Sigmoid colon (tissue), 4 donors: ENCODE measurements around the gene ANKH.

Experiments
- EP300 ChIP-seq, 4 donors: sonication (generic); formaldehyde crosslinking; IDR thresholded peaks; one replicate each; pipeline ENCODE4 v1.6.1; 2017; ENCODE audit warnings: antibody characterized with exemption in 4 of 4
- POLR2A ChIP-seq, 2 donors: fragments of 450-650 bp; IDR thresholded peaks; one replicate each; pipeline ENCODE4 v1.6.1; 2016; ENCODE audit warnings: antibody characterized with exemption in 2 of 2, mild to moderate bottlenecking in 2 of 2, moderate library complexity in 2 of 2
- POLR2AphosphoS5 ChIP-seq, 4 donors: sonication (generic); formaldehyde crosslinking; IDR thresholded peaks; one replicate each; pipeline ENCODE4 v1.6.1; 2017; ENCODE audit warnings: antibody characterized with exemption in 4 of 4
- TF ChIP-seq, protein P1 (sequence below), 4 experiments: fragments of 450-650 bp in 3 of 4; fragments of 200-600 bp in 1 of 4; IDR thresholded peaks; one replicate each; pipeline ENCODE4 v1.5.1; 2016 to 2019; ENCODE audit warnings: antibody characterized with exemption in 4 of 4, mild to moderate bottlenecking in 3 of 4, moderate library complexity in 2 of 4

DNA sequence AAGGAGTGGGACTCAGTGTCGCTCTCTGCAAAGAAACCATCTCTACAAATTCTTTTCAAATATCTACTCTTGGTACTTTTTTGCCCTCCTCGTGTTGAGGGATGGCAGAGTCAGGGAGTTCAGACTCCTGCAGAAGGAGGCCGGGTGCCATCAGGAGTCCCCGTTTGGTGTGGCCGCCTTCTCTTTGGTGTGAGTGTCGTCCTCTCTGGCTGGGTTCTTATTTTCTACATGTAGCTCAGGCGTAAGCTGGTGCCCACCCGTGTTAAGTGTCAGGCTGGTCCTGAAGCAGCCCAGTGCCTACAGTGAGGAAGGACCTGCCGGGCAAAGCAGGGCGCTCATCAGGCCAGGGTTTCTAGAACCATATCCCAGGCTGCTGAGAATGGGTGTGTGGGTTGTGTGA is 170.0 kb downstream of the ANKH start:
- TF ChIP-seq, protein P1, sequence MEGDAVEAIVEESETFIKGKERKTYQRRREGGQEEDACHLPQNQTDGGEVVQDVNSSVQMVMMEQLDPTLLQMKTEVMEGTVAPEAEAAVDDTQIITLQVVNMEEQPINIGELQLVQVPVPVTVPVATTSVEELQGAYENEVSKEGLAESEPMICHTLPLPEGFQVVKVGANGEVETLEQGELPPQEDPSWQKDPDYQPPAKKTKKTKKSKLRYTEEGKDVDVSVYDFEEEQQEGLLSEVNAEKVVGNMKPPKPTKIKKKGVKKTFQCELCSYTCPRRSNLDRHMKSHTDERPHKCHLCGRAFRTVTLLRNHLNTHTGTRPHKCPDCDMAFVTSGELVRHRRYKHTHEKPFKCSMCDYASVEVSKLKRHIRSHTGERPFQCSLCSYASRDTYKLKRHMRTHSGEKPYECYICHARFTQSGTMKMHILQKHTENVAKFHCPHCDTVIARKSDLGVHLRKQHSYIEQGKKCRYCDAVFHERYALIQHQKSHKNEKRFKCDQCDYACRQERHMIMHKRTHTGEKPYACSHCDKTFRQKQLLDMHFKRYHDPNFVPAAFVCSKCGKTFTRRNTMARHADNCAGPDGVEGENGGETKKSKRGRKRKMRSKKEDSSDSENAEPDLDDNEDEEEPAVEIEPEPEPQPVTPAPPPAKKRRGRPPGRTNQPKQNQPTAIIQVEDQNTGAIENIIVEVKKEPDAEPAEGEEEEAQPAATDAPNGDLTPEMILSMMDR (IDR thresholded peaks at IDR 0.05): no peak
- TF ChIP-seq POLR2AphosphoS5 (IDR thresholded peaks at IDR 0.05) (no peak), POLR2A (IDR thresholded peaks at IDR 0.05) (no peak), EP300 (IDR thresholded peaks at IDR 0.05) (no peak)
